ENCODE results near the gene HNRNPL.
A peak's percentile ranks its signal among the peaks of the same experiment; 100 is the strongest.

The HNRNPL gene

GRCh38 chr19:38806371-38806770, 43.4 kb downstream of the HNRNPL start:
- Histone ChIP-seq H3K4me3 (ENCODE audit: severe bottlenecking) (no peak overlapping the region), H3K9me3 (ENCODE audit: severe bottlenecking) (no peaks in the 10 kb centered on the region), H3K27me3 (ENCODE audit: insufficient read depth, poor library complexity, severe bottlenecking) (no peaks in the 10 kb centered on the region), H3K27ac (ENCODE audit: poor library complexity, severe bottlenecking) (no peak overlapping the region), H3K4me1 (ENCODE audit: insufficient read depth, poor library complexity, severe bottlenecking) (peaks cover 9% of the 10 kb centered on the region), H3K36me3 (ENCODE audit: low read depth) (no peaks in the 10 kb centered on the region)
- TF ChIP-seq CTCF (IDR thresholded peaks at IDR 0.05; ENCODE audit: poor library complexity, severe bottlenecking) = no peak
- no peak for ATAC-seq (ENCODE audit: low read depth)
- DNase-seq (ENCODE audit: low spot score) = no peak

- no peak overlapping the region for H3K4me3 ChIP-seq (ENCODE audit: severe bottlenecking)
- H3K4me1 ChIP-seq (ENCODE audit: insufficient read depth, poor library complexity, severe bottlenecking) = peaks cover 10% of the 10 kb centered on the region
- ATAC-seq (ENCODE audit: low read depth) (0 out of 3 replicates have a peak, but pooled peaks have one; percentile 35), DNase-seq (ENCODE audit: low spot score) (no peak)
- no peaks in the 10 kb centered on the region for H3K27me3 ChIP-seq (ENCODE audit: insufficient read depth, poor library complexity, severe bottlenecking)
- no peak for TF ChIP-seq CTCF (IDR thresholded peaks at IDR 0.05; ENCODE audit: poor library complexity, severe bottlenecking)
- no peaks in the 10 kb centered on the region for H3K36me3 ChIP-seq (ENCODE audit: low read depth)
- peak overlapping the region; percentile 12 for H3K27ac ChIP-seq (ENCODE audit: poor library complexity, severe bottlenecking)
- H3K9me3 ChIP-seq (ENCODE audit: severe bottlenecking) = no peaks in the 10 kb centered on the region
These were observed 44.6 kb downstream of the HNRNPL start for GRCh38 chr19:38805180-38805579.

GRCh38 chr19:38803543-38803942, 46.2 kb downstream of the HNRNPL start:
- Histone ChIP-seq H3K9me3 (ENCODE audit: severe bottlenecking) (no peaks in the 10 kb centered on the region), H3K36me3 (ENCODE audit: low read depth) (no peaks in the 10 kb centered on the region), H3K27ac (ENCODE audit: poor library complexity, severe bottlenecking) (no peak overlapping the region), H3K4me1 (ENCODE audit: insufficient read depth, poor library complexity, severe bottlenecking) (peaks cover 22% of the 10 kb centered on the region), H3K27me3 (ENCODE audit: insufficient read depth, poor library complexity, severe bottlenecking) (no peaks in the 10 kb centered on the region), H3K4me3 (ENCODE audit: severe bottlenecking) (no peak overlapping the region)
- ATAC-seq (ENCODE audit: low read depth) = no peak
- TF ChIP-seq CTCF (IDR thresholded peaks at IDR 0.05; ENCODE audit: poor library complexity, severe bottlenecking) = no peak
- DNase-seq (ENCODE audit: low spot score) = no peak

GRCh38 chr19:38801359-38802095, 48.3 kb downstream of the HNRNPL start:
- no peak for TF ChIP-seq CTCF (IDR thresholded peaks at IDR 0.05; ENCODE audit: poor library complexity, severe bottlenecking)
- H3K27me3 ChIP-seq (ENCODE audit: insufficient read depth, poor library complexity, severe bottlenecking) = no peaks in the 10 kb centered on the region
- DNase-seq (ENCODE audit: low spot score) (no peak), ATAC-seq (ENCODE audit: low read depth) (no peak)
- H3K36me3 ChIP-seq (ENCODE audit: low read depth) = no peaks in the 10 kb centered on the region
- H3K9me3 ChIP-seq (ENCODE audit: severe bottlenecking) = no peaks in the 10 kb centered on the region
- H3K27ac ChIP-seq (ENCODE audit: poor library complexity, severe bottlenecking) = no peak overlapping the region
- no peak overlapping the region for H3K4me3 ChIP-seq (ENCODE audit: severe bottlenecking)
- H3K4me1 ChIP-seq (ENCODE audit: insufficient read depth, poor library complexity, severe bottlenecking) = peaks cover 17% of the 10 kb centered on the region
